Natural killer cell (primary cell): Measurements from ENCODE around the gene ARID2. TPM values are rescaled to one million over a fixed set of nuclear protein-coding genes. Genes with fewer than 3 reads are reported as not detected.
A peak's percentile ranks its signal among the peaks of the same experiment; 100 is the strongest.

ENCODE experiments used
- ATAC-seq, 3 donors: fragments of 150-1000 bp in 2 of 3; fragments of 200-7000 bp in 1 of 3; cut with Tn5 transposase; 1 replicate in 1 of 3; 2 replicates in 2 of 3; pipeline ENCODE4 v1.10.0; 2021; ENCODE audit warnings: mild to moderate bottlenecking in 2 of 3, moderate library complexity in 2 of 3
- DNase-seq, 2 donors: peaks; one replicate each; pipeline versions ENCODE4 v3.0.0 to v3.0.0-alpha.2; 2013 to 2021; ENCODE audit warnings: mixed read lengths in 1 of 2
- H3K27ac ChIP-seq: one replicate; pipeline ENCODE4 v1.5.1; 2013; ENCODE audit warnings: mild to moderate bottlenecking, low read length
- H3K27me3 ChIP-seq: one replicate; pipeline ENCODE4 v1.6.1; 2013; ENCODE audit warnings: low read length; ENCODE audit not compliant: control insufficient read depth, insufficient read depth
- H3K36me3 ChIP-seq: one replicate; pipeline ENCODE4 v1.6.1; 2013; ENCODE audit warnings: low read length; ENCODE audit not compliant: control insufficient read depth, insufficient read depth
- H3K4me1 ChIP-seq: one replicate; pipeline ENCODE4 v1.6.1; 2013; ENCODE audit warnings: low read length; ENCODE audit not compliant: control insufficient read depth, insufficient read depth
- H3K4me3 ChIP-seq: one replicate; pipeline ENCODE4 v1.5.1; 2013; ENCODE audit warnings: low read length
- H3K9me3 ChIP-seq: one replicate; pipeline ENCODE4 v1.6.1; 2013; ENCODE audit warnings: low read length; ENCODE audit not compliant: control insufficient read depth, insufficient read depth
- H3K27ac Mint-ChIP-seq, 2 donors: one replicate each; pipeline ENCODE4 v1.8.0; 2022; ENCODE audit warnings: mild to moderate bottlenecking in 2 of 2, mixed read lengths in 2 of 2, moderate library complexity in 1 of 2
- H3K27me3 Mint-ChIP-seq, 2 donors: one replicate each; pipeline ENCODE4 v1.8.0; 2022; ENCODE audit warnings: low read depth in 2 of 2, mixed read lengths in 2 of 2
- H3K36me3 Mint-ChIP-seq: one replicate; pipeline ENCODE4 v1.8.0; 2022; ENCODE audit warnings: mixed read lengths
- H3K4me1 Mint-ChIP-seq, 2 donors: one replicate each; pipeline ENCODE4 v1.8.0; 2022; ENCODE audit warnings: mixed read lengths in 2 of 2
- H3K4me3 Mint-ChIP-seq: one replicate; pipeline ENCODE4 v1.8.0; 2022; ENCODE audit warnings: mild to moderate bottlenecking, moderate library complexity, mixed read lengths
- H3K9me3 Mint-ChIP-seq, 2 donors: one replicate each; pipeline ENCODE4 v1.8.0; 2022; ENCODE audit warnings: mixed read lengths in 2 of 2
- WGBS: methylation state at CpG from one replicate; pipeline ENCODE4 v1.1.7; 2013; ENCODE audit warnings: missing lambda C conversion rate; ENCODE audit not compliant: insufficient coverage; 5-methylcytosine and 5-hydroxymethylcytosine counted together
- intact Hi-C: fragments of 100-400 bp; cut with micrococcal nuclease; formaldehyde crosslinking; loops from one replicate; pipeline ENCODE4 v1.14.2; 2022
- total RNA-seq, 4 donors: library from RNA; stranded (reverse); fragments of 120-200 nt in 1 of 4; gene quantifications; one replicate each; pipeline versions ENCODE4 v1.2.3 to v1.2.4, GENCODE V29; 2013 to 2022
- TF ChIP-seq, protein P1 (sequence below): fragments of 200-600 bp; IDR thresholded peaks from one replicate; pipeline ENCODE4 v1.8.0; 2022; ENCODE audit warnings: antibody characterized with exemption

Gene ARID2
- total RNA-seq, 3 donors from 2014 or later (not counting 1 experiment from before 2014, with no cell fraction given) = 75.2 to 95.7 (median 79.8) TPM

DNA sequence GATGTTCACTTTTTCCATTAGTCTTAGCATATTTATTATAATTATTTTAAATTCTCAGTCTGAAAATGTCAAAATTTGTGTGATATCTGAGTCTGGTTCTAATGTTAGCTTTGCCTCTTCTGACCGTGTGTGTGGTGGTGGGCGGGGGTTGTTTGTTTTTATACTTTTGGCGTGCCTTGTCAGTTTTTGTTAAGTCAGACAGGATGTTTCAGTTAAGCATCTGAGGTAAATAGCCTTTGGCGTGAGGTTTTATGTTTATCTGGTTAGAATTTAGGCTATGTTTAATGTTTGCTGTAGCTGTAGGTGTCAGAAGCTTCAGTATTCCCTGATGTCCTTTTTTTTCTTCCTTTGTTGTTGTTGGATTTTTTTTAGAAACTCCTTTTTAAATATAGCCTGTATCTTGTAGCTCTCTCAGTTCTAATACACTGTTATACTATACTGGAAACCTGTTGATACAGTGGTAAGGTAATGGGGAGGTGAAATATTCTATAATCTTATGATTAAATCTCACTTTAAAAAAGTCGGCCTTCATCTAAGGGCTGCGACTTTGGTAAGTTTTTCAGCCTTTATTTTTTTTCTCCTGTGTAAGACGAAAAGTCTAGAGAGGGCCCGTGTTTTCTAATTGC lies 149.2 kb downstream of the ARID2 start:
- TF ChIP-seq, protein P1, sequence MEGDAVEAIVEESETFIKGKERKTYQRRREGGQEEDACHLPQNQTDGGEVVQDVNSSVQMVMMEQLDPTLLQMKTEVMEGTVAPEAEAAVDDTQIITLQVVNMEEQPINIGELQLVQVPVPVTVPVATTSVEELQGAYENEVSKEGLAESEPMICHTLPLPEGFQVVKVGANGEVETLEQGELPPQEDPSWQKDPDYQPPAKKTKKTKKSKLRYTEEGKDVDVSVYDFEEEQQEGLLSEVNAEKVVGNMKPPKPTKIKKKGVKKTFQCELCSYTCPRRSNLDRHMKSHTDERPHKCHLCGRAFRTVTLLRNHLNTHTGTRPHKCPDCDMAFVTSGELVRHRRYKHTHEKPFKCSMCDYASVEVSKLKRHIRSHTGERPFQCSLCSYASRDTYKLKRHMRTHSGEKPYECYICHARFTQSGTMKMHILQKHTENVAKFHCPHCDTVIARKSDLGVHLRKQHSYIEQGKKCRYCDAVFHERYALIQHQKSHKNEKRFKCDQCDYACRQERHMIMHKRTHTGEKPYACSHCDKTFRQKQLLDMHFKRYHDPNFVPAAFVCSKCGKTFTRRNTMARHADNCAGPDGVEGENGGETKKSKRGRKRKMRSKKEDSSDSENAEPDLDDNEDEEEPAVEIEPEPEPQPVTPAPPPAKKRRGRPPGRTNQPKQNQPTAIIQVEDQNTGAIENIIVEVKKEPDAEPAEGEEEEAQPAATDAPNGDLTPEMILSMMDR = no peak
- ATAC-seq = peak; percentile 74 to 80 (median 80)
- Mint-ChIP-seq H3K27me3 (no peaks in the 10 kb centered on the region), H3K36me3 (peaks cover 14% of the 10 kb centered on the region), H3K9me3 (no peaks in the 10 kb centered on the region), H3K4me3 (peak overlapping the region; percentile 81), H3K27ac (peak overlapping the region; percentile 78 to 95), H3K4me1 (peaks cover 59 to 66% of the 10 kb centered on the region in 2 donors)
- Histone ChIP-seq H3K4me1 (peaks cover 11% of the 10 kb centered on the region), H3K27ac (peak overlapping the region; percentile 83), H3K36me3 (peaks cover 21% of the 10 kb centered on the region), H3K27me3 (no peaks in the 10 kb centered on the region), H3K4me3 (no peak overlapping the region), H3K9me3 (no peaks in the 10 kb centered on the region)
- DNase-seq = peak; percentile 37 to 53
- intact Hi-C loops = loop anchor here (1.0 to 2.0 kb wide), 3 partner anchors 18 to 152 kb away; partner anchors contain the start of gene SCAF11
- 38% methylated on average over 8 of the region's 8 CpGs for WGBS

DNA sequence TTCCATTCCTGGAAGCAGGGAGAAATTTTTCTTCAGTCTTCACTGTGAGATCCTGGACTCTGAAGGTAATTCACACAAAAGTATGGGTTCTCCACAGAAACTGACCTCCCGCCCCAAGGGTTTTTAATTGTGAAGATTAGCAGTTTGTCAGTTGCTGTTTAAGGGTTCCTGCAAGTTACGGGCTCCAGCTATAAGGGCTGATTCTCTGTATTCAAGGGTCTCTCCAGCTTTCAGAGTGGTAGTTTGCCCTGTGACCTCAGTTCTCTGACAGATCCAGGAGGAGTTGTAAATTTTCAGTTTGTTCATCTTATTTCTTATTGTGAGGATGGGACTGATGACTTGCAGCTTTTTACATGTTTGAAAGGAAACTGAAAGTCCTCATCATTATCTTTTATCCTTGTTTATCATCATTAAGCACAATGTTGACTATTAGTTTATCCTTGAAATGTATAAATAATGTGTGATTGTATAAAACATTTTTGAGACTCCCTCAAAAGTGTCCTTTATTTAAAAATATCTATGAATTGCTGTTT lies 149.9 kb downstream of the ARID2 start:
- intact Hi-C loops = loop anchor here (2.0 kb wide), 2 partner anchors 111 to 153 kb away; partner anchors contain the start of gene SCAF11
- TF ChIP-seq, protein P1 = no peak
- Histone ChIP-seq H3K27me3 (no peaks in the 10 kb centered on the region), H3K4me1 (peaks cover 11% of the 10 kb centered on the region), H3K36me3 (peaks cover 15% of the 10 kb centered on the region), H3K27ac (peak overlapping the region; percentile 83), H3K4me3 (no peak overlapping the region), H3K9me3 (no peaks in the 10 kb centered on the region)
- Mint-ChIP-seq H3K27me3 (no peaks in the 10 kb centered on the region), H3K4me1 (peaks cover 59 to 65% of the 10 kb centered on the region in 2 donors), H3K36me3 (peaks cover 11% of the 10 kb centered on the region), H3K9me3 (no peaks in the 10 kb centered on the region), H3K4me3 (peak overlapping the region; percentile 81), H3K27ac (peak overlapping the region; percentile 78 to 95)
- DNase-seq (no peak), ATAC-seq (no peak)
- WGBS = 74% methylated on average over 2 of the region's 2 CpGs

DNA sequence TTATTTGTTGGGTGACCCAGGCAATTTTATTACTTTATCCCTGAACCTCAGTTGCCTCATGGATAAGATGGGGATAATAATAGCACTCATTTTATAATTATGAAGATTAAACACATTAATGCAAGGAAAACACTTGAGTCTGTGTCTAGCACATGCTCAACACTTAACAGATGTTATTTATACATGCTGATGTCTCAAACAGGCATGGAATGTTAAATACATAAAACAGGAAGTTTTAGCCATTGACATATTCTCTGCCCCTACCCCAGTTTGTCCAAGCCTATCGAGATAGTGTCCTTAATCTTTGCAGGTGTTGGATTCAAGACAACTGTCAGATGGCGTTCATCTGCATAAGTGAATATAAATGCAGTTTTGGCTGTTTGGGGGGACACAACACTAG lies 151.0 kb downstream of the ARID2 start:
- Mint-ChIP-seq H3K27ac (peak overlapping the region; percentile 78 to 95), H3K4me3 (peak overlapping the region; percentile 81), H3K36me3 (peaks cover 7% of the 10 kb centered on the region), H3K4me1 (peaks cover 58 to 61% of the 10 kb centered on the region in 2 donors), H3K9me3 (no peaks in the 10 kb centered on the region), H3K27me3 (no peaks in the 10 kb centered on the region)
- WGBS = 96% methylated on average over 2 of the region's 2 CpGs
- no peak for DNase-seq
- TF ChIP-seq, protein P1 = no peak
- Histone ChIP-seq H3K9me3 (no peaks in the 10 kb centered on the region), H3K36me3 (peaks cover 14% of the 10 kb centered on the region), H3K27ac (peak overlapping the region; percentile 25), H3K4me3 (no peak overlapping the region), H3K4me1 (peaks cover 11% of the 10 kb centered on the region), H3K27me3 (no peaks in the 10 kb centered on the region)
- ATAC-seq = no peak
- intact Hi-C loops = no loop called here
